Peyer's patch (tissue), 4 donors: ENCODE results near the gene TNPO2. TPM values are rescaled to one million over a fixed set of nuclear protein-coding genes. Genes with fewer than 3 reads are reported as not detected.

ENCODE experiments used
- DNase-seq, 3 donors: peaks; one replicate each; pipeline ENCODE4 v3.0.0-alpha.2; 2017 to 2019
- H3K27ac ChIP-seq, 4 donors: fragments of 200-600 bp; sonication (generic); one replicate each; pipeline ENCODE4 v1.5.1; 2016 to 2019
- H3K27me3 ChIP-seq, 2 donors: fragments of 200-600 bp; sonication (generic); one replicate each; pipeline ENCODE4 v1.5.1; 2019
- H3K36me3 ChIP-seq, 3 donors: fragments of 200-600 bp; sonication (generic); one replicate each; pipeline ENCODE4 v1.5.1; 2016 to 2019
- H3K4me1 ChIP-seq, 4 donors: fragments of 200-600 bp; sonication (generic); one replicate each; pipeline ENCODE4 v1.5.1; 2016 to 2019
- H3K4me3 ChIP-seq, 4 donors: fragments of 200-600 bp; sonication (generic); 1 replicate in 3 of 4; 2 replicates in 1 of 4; pipeline ENCODE4 v1.5.1; 2016 to 2019; ENCODE audit warnings: mild to moderate bottlenecking in 1 of 4
- H3K9me3 ChIP-seq, 4 donors: fragments of 200-600 bp; sonication (generic); one replicate each; pipeline ENCODE4 v1.5.1; 2016 to 2019; ENCODE audit warnings: mild to moderate bottlenecking in 1 of 4
- POLR2A ChIP-seq, 2 donors: fragments of 450-650 bp; IDR thresholded peaks; one replicate each; pipeline ENCODE4 v1.5.1; 2017; ENCODE audit warnings: antibody characterized with exemption in 2 of 2, mild to moderate bottlenecking in 2 of 2, moderate library complexity in 2 of 2
- total RNA-seq, 4 donors: library from RNA; depleted of rRNA; stranded (reverse); fragments of >200 nt; gene quantifications; one replicate each; pipeline ENCODE4 v1.1.0, GENCODE V29; 2016
- TF ChIP-seq, protein P1 (sequence below), 6 experiments: fragments of 450-650 bp in 4 of 6; fragments of 200-600 bp in 2 of 6; sonication (generic) in 1 of 6; IDR thresholded peaks; one replicate each; pipeline ENCODE4 v1.5.1; 2017 to 2019; ENCODE audit warnings: antibody characterized with exemption in 6 of 6, mild to moderate bottlenecking in 3 of 6, moderate library complexity in 1 of 6

Gene TNPO2
- total RNA-seq, 4 donors from 2014 or later = 39.1 to 131 (median 103) TPM

DNA sequence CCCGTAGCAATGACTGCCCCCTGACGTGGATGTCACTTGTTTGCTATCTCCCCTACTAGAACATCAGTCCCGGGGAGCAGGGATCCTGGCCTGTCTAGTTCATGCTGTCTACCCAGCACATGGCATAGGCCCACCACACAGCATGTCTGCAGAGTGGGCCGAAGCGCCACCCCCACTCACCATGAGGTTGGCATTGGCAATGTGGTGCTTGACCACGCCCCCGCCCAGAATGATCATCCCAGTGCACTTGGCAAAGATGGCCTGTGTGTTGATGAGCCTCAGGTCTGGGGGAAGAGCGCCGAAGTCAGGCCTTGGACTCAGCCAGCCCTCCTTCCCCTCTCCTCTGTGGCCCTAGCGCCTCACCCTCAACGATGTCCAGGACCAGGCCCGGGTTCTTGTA, 46.8 kb downstream of the TNPO2 start:
- no peak for DNase-seq
- Histone ChIP-seq H3K27me3 (no peaks in the 10 kb centered on the region), H3K4me1 (peaks cover 0 to 13% (median 0%) of the 10 kb centered on the region in 4 donors), H3K4me3 (no peak overlapping the region), H3K9me3 (no peaks in the 10 kb centered on the region), H3K36me3 (peaks cover 0 to 74% (median 2%) of the 10 kb centered on the region in 3 donors), H3K27ac (no peak overlapping the region)
- TF ChIP-seq POLR2A (IDR thresholded peaks at IDR 0.05) = no peak
- TF ChIP-seq, protein P1, sequence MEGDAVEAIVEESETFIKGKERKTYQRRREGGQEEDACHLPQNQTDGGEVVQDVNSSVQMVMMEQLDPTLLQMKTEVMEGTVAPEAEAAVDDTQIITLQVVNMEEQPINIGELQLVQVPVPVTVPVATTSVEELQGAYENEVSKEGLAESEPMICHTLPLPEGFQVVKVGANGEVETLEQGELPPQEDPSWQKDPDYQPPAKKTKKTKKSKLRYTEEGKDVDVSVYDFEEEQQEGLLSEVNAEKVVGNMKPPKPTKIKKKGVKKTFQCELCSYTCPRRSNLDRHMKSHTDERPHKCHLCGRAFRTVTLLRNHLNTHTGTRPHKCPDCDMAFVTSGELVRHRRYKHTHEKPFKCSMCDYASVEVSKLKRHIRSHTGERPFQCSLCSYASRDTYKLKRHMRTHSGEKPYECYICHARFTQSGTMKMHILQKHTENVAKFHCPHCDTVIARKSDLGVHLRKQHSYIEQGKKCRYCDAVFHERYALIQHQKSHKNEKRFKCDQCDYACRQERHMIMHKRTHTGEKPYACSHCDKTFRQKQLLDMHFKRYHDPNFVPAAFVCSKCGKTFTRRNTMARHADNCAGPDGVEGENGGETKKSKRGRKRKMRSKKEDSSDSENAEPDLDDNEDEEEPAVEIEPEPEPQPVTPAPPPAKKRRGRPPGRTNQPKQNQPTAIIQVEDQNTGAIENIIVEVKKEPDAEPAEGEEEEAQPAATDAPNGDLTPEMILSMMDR (IDR thresholded peaks at IDR 0.05) = no peak

GRCh38 chr19:12676384-12676792, 47.3 kb downstream of the TNPO2 start:
- Histone ChIP-seq H3K36me3 (peaks cover 0 to 74% (median 2%) of the 10 kb centered on the region in 3 donors), H3K4me1 (peaks cover 0 to 13% (median 0%) of the 10 kb centered on the region in 4 donors), H3K27me3 (no peaks in the 10 kb centered on the region), H3K9me3 (no peaks in the 10 kb centered on the region), H3K27ac (no peak overlapping the region), H3K4me3 (no peak overlapping the region)
- TF ChIP-seq POLR2A (IDR thresholded peaks at IDR 0.05) = no peak
- TF ChIP-seq, protein P1 (IDR thresholded peaks at IDR 0.05) = peak; percentile 77 to 88 (median 80)
- peak; percentile 86 to 93 (median 87) for DNase-seq

GRCh38 chr19:12675940-12676339, 47.8 kb downstream of the TNPO2 start:
- Histone ChIP-seq H3K4me3 (no peak overlapping the region), H3K27me3 (no peaks in the 10 kb centered on the region), H3K9me3 (no peaks in the 10 kb centered on the region), H3K27ac (no peak overlapping the region), H3K36me3 (peaks cover 0 to 74% (median 2%) of the 10 kb centered on the region in 3 donors), H3K4me1 (peaks cover 0 to 14% (median 0%) of the 10 kb centered on the region in 4 donors)
- DNase-seq = no peak
- no peak for TF ChIP-seq POLR2A (IDR thresholded peaks at IDR 0.05)
- TF ChIP-seq, protein P1 (IDR thresholded peaks at IDR 0.05) = no peak

GRCh38 chr19:12675399-12675798, 48.3 kb downstream of the TNPO2 start:
- H3K36me3 ChIP-seq = peaks cover 0 to 74% (median 2%) of the 10 kb centered on the region in 3 donors
- H3K27ac ChIP-seq = no peak overlapping the region
- no peaks in the 10 kb centered on the region for H3K27me3 ChIP-seq
- no peaks in the 10 kb centered on the region for H3K9me3 ChIP-seq
- H3K4me3 ChIP-seq = no peak overlapping the region
- peaks cover 0 to 14% (median 1%) of the 10 kb centered on the region in 4 donors for H3K4me1 ChIP-seq
- no peak for DNase-seq
- no peak for TF ChIP-seq POLR2A (IDR thresholded peaks at IDR 0.05)
- TF ChIP-seq, protein P1 (IDR thresholded peaks at IDR 0.05) = no peak

DNA sequence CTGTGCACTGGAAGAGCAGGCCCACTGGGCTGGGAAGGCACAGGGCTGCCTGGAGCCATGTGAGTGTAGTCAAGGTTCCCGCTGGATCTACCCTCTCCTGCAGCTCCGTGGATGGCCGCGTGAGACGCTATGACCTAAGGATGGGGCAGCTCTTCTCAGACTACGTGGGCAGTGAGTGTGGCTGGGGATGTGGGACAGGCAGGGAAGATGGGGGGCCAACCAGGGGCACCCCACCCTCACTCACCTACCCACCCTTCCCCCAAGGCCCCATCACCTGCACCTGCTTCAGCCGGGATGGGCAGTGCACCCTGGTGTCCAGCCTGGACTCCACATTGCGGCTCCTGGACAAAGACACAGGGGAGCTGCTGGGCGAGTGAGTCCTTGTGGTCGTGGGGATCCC, 51.0 kb downstream of the TNPO2 start:
- Histone ChIP-seq H3K4me3 (no peak overlapping the region), H3K36me3 (peaks cover 0 to 50% (median 0%) of the 10 kb centered on the region in 3 donors), H3K4me1 (peaks cover 0 to 24% (median 12%) of the 10 kb centered on the region in 4 donors), H3K9me3 (no peaks in the 10 kb centered on the region), H3K27me3 (no peaks in the 10 kb centered on the region), H3K27ac (no peak overlapping the region)
- no peak for TF ChIP-seq POLR2A (IDR thresholded peaks at IDR 0.05)
- TF ChIP-seq, protein P1 (IDR thresholded peaks at IDR 0.05) = no peak
- peak in 1 of 3 donors; percentile 45 for DNase-seq
